HEK293 (cell line): ENCODE measurements around the gene C2orf76.

Experiments used
- CTCF ChIA-PET: fragments of 350-600 bp; formaldehyde crosslinking; extraction: SDS; loops from one replicate; lab custom pipeline; 2021; ENCODE audit warnings: antibody characterized with exemption; lab: Yijun Ruan, JAX
- POLR2A ChIA-PET: fragments of 300-600 bp; formaldehyde crosslinking; extraction: SDS; loops from one replicate; lab custom pipeline; 2020; ENCODE audit warnings: antibody characterized with exemption, inconsistent platforms; lab: Yijun Ruan, JAX
- H3K27ac ChIP-seq: fragments of 200-500 bp; sonication (Bioruptor generic); 2 replicates; pipeline ENCODE4 v1.5.1; 2014; ENCODE audit warnings: low read depth, low read length, control low read depth, inconsistent platforms; ENCODE audit errors: extremely low read depth
- H3K36me3 ChIP-seq, 2 experiments: fragments of 200-500 bp in 1 of 2; sonication (Bioruptor generic) in 1 of 2; 1 replicate in 1 of 2; 2 replicates in 1 of 2; pipeline ENCODE4 v1.5.1; 2014 to 2017; ENCODE audit warnings: inconsistent platforms in 2 of 2, low read length in 2 of 2; ENCODE audit not compliant: control insufficient read depth in 2 of 2, insufficient read depth in 1 of 2
- H3K4me1 ChIP-seq: fragments of 200-500 bp; sonication (Bioruptor generic); 2 replicates; pipeline ENCODE4 v1.5.1; 2014; ENCODE audit warnings: mild to moderate bottlenecking, low read length, inconsistent platforms; ENCODE audit not compliant: control insufficient read depth, insufficient read depth
- H3K4me3 ChIP-seq: 2 replicates; pipeline ENCODE4 v1.5.1; 2011; ENCODE audit warnings: low read depth, mild to moderate bottlenecking, control low read depth, low read length, moderate library complexity
- H3K9me3 ChIP-seq: fragments of 200-500 bp; sonication (Bioruptor generic); 2 replicates; pipeline ENCODE4 v1.5.1; 2014; ENCODE audit warnings: low read depth, low read length, inconsistent platforms; ENCODE audit not compliant: control insufficient read depth, insufficient read depth
- GLIS2 ChIP-seq: fragments of 450-650 bp; formaldehyde crosslinking; IDR thresholded peaks from 2 replicates; pipeline ENCODE4 v1.5.1; 2016; ENCODE audit warnings: missing biosample characterization, missing genetic modification characterization
- IKZF3 ChIP-seq: fragments of 450-650 bp; IDR thresholded peaks from 2 replicates; pipeline ENCODE4 v1.5.0; 2018; ENCODE audit warnings: missing biosample characterization, mild to moderate bottlenecking, missing genetic modification characterization, moderate library complexity
- MYNN ChIP-seq: fragments of 450-650 bp; formaldehyde crosslinking; IDR thresholded peaks from 2 replicates; pipeline ENCODE4 v1.5.1; 2016; ENCODE audit warnings: missing biosample characterization, missing genetic modification characterization, borderline replicate concordance
- OSR2 ChIP-seq: fragments of 450-650 bp; formaldehyde crosslinking; IDR thresholded peaks from 2 replicates; pipeline ENCODE4 v1.5.1; 2016; ENCODE audit warnings: missing biosample characterization, missing genetic modification characterization
- SP2 ChIP-seq: fragments of 450-650 bp; formaldehyde crosslinking; IDR thresholded peaks from 2 replicates; pipeline ENCODE4 v1.5.1; 2016; ENCODE audit warnings: missing biosample characterization, missing genetic modification characterization
- SP7 ChIP-seq: fragments of 450-650 bp; formaldehyde crosslinking; IDR thresholded peaks from 2 replicates; pipeline ENCODE4 v1.5.1; 2016; ENCODE audit warnings: missing biosample characterization, missing genetic modification characterization
- TRIM28 ChIP-seq: IDR thresholded peaks from 2 replicates; pipeline ENCODE4 v1.6.1; 2011; ENCODE audit warnings: low read length, control low read depth, borderline replicate concordance
- ZBTB10 ChIP-seq: fragments of 450-650 bp; formaldehyde crosslinking; IDR thresholded peaks from 2 replicates; pipeline ENCODE4 v1.5.1; 2016; ENCODE audit warnings: missing biosample characterization, missing genetic modification characterization
- ZBTB48 ChIP-seq: fragments of 450-650 bp; formaldehyde crosslinking; IDR thresholded peaks from 2 replicates; pipeline ENCODE4 v1.5.1; 2016; ENCODE audit warnings: missing biosample characterization, missing genetic modification characterization
- ZNF112 ChIP-seq: fragments of 450-650 bp; formaldehyde crosslinking; IDR thresholded peaks from 2 replicates; pipeline ENCODE4 v1.5.0; 2017; ENCODE audit warnings: missing biosample characterization, missing genetic modification characterization
- ZNF132 ChIP-seq: fragments of 450-650 bp; formaldehyde crosslinking; IDR thresholded peaks from 2 replicates; pipeline ENCODE4 v1.5.1; 2017; ENCODE audit warnings: missing biosample characterization, missing genetic modification characterization, borderline replicate concordance
- ZNF18 ChIP-seq: fragments of 450-650 bp; formaldehyde crosslinking; IDR thresholded peaks from 2 replicates; pipeline ENCODE4 v1.5.1; 2016; ENCODE audit warnings: missing biosample characterization, missing genetic modification characterization
- ZNF211 ChIP-seq: fragments of 450-650 bp; formaldehyde crosslinking; IDR thresholded peaks from 2 replicates; pipeline ENCODE4 v1.5.1; 2016; ENCODE audit warnings: low read depth, missing biosample characterization, missing genetic modification characterization
- ZNF302 ChIP-seq: fragments of 450-650 bp; formaldehyde crosslinking; IDR thresholded peaks from 2 replicates; pipeline ENCODE4 v1.5.1; 2016; ENCODE audit warnings: missing biosample characterization, missing genetic modification characterization, low read depth
- ZNF37A ChIP-seq: fragments of 450-650 bp; IDR thresholded peaks from 2 replicates; pipeline ENCODE4 v1.5.1; 2018; ENCODE audit warnings: missing biosample characterization, missing genetic modification characterization
- ZNF398 ChIP-seq: fragments of 450-650 bp; formaldehyde crosslinking; IDR thresholded peaks from 2 replicates; pipeline ENCODE4 v1.5.1; 2017; ENCODE audit warnings: missing biosample characterization, missing genetic modification characterization
- ZNF530 ChIP-seq: fragments of 450-650 bp; formaldehyde crosslinking; IDR thresholded peaks from 2 replicates; pipeline ENCODE4 v1.5.1; 2016; ENCODE audit warnings: low read depth, missing biosample characterization, missing genetic modification characterization
- ZNF548 ChIP-seq: fragments of 450-650 bp; formaldehyde crosslinking; IDR thresholded peaks from 2 replicates; pipeline ENCODE4 v1.5.1; 2016; ENCODE audit warnings: missing biosample characterization, missing genetic modification characterization
- ZNF670 ChIP-seq: fragments of 450-650 bp; formaldehyde crosslinking; IDR thresholded peaks from 2 replicates; pipeline ENCODE4 v1.5.1; 2016; ENCODE audit warnings: missing biosample characterization, missing genetic modification characterization, low read depth
- ZNF677 ChIP-seq: fragments of 450-650 bp; IDR thresholded peaks from 2 replicates; pipeline ENCODE4 v1.5.0; 2018; ENCODE audit warnings: missing biosample characterization, mild to moderate bottlenecking, missing genetic modification characterization, moderate library complexity
- ZNF707 ChIP-seq: fragments of 450-650 bp; formaldehyde crosslinking; IDR thresholded peaks from 2 replicates; pipeline ENCODE4 v1.5.1; 2016; ENCODE audit warnings: missing biosample characterization, missing genetic modification characterization
- ZNF747 ChIP-seq: fragments of 450-650 bp; formaldehyde crosslinking; IDR thresholded peaks from 2 replicates; pipeline ENCODE4 v1.5.1; 2016; ENCODE audit warnings: missing biosample characterization, missing genetic modification characterization
- ZNF76 ChIP-seq: fragments of 450-650 bp; formaldehyde crosslinking; IDR thresholded peaks from 2 replicates; pipeline ENCODE4; 2016; ENCODE audit warnings: low read depth, missing biosample characterization, missing genetic modification characterization, borderline replicate concordance
- ZSCAN23 ChIP-seq: fragments of 450-650 bp; formaldehyde crosslinking; IDR thresholded peaks from 2 replicates; pipeline ENCODE4 v1.5.1; 2016; ENCODE audit warnings: missing biosample characterization, missing genetic modification characterization
- ZXDB ChIP-seq: fragments of 450-650 bp; formaldehyde crosslinking; IDR thresholded peaks from 2 replicates; pipeline ENCODE4 v1.5.1; 2016; ENCODE audit warnings: missing biosample characterization, missing genetic modification characterization

Gene C2orf76

GRCh38 chr2:119332953-119333352 lies 33.7 kb downstream of the C2orf76 start:
- no peaks in the 10 kb centered on the region for H3K4me1 ChIP-seq
- H3K4me3 ChIP-seq = no peak overlapping the region
- H3K36me3 ChIP-seq = no peaks in the 10 kb centered on the region
- TF ChIP-seq ZBTB48 (no peak), IKZF3 (tag by site-specific recombination) (no peak), ZXDB (tag by site-specific recombination) (no peak), ZNF677 (tag by site-specific recombination) (no peak), ZNF37A (no peak), ZBTB10 (tag by site-specific recombination) (no peak), ZNF670 (no peak), ZNF747 (tag by site-specific recombination) (no peak), SP7 (tag by site-specific recombination) (no peak), ZNF548 (no peak)
- H3K27ac ChIP-seq = no peak overlapping the region
- no peaks in the 10 kb centered on the region for H3K9me3 ChIP-seq
- ChIA-PET CTCF (no interaction called here), POLR2A (no interaction called here)

- no peak for TF ChIP-seq ZNF132
- TF ChIP-seq ZNF707 (tag by site-specific recombination) = no peak
- no peak for TF ChIP-seq ZNF18 (tag by site-specific recombination)
- TF ChIP-seq ZSCAN23 (tag by site-specific recombination) = no peak
- no peak overlapping the region for H3K27ac ChIP-seq
- H3K9me3 ChIP-seq = no peaks in the 10 kb centered on the region
- no peaks in the 10 kb centered on the region for H3K4me1 ChIP-seq
- H3K4me3 ChIP-seq = no peak overlapping the region
- POLR2A ChIA-PET = interaction anchor here (1.2 kb wide), 1 partner anchor 39 kb away, joined by 3 read pairs; the partner anchor contains the start of genes C2orf76 and DBI
- H3K36me3 ChIP-seq = no peaks in the 10 kb centered on the region
- CTCF ChIA-PET = interaction anchor here (0.7 kb wide), 1 partner anchor 114 kb away, joined by 6 read pairs; no protein-coding TSS in a partner anchor
These were observed 39.2 kb downstream of the C2orf76 start for GRCh38 chr2:119327431-119327830.

GRCh38 chr2:119326938-119327337 lies 39.7 kb downstream of the C2orf76 start:
- Histone ChIP-seq H3K4me1 (no peaks in the 10 kb centered on the region), H3K36me3 (no peaks in the 10 kb centered on the region), H3K9me3 (no peaks in the 10 kb centered on the region), H3K4me3 (no peak overlapping the region), H3K27ac (no peak overlapping the region)
- CTCF ChIA-PET = interaction anchor here (0.7 kb wide), 1 partner anchor 113 kb away, joined by 6 read pairs; no protein-coding TSS in a partner anchor
- no peak for TF ChIP-seq TRIM28
- POLR2A ChIA-PET = interaction anchor here (0.7 to 1.2 kb wide), 2 partner anchors 17 to 40 kb away, joined by 3 to 5 read pairs; partner anchors contain the start of genes C2orf76 and DBI

GRCh38 chr2:119324685-119325270 lies 41.9 kb downstream of the C2orf76 start:
- Histone ChIP-seq H3K27ac (no peak overlapping the region), H3K4me3 (no peak overlapping the region), H3K36me3 (no peaks in the 10 kb centered on the region), H3K9me3 (no peaks in the 10 kb centered on the region), H3K4me1 (no peaks in the 10 kb centered on the region)
- ChIA-PET CTCF (interaction anchor here (0.6 to 0.7 kb wide), 2 partner anchors 84 to 91 kb away, joined by 3 to 5 read pairs; no protein-coding TSS in a partner anchor), POLR2A (no interaction called here)
- TF ChIP-seq ZNF302 (tag by site-specific recombination) = no peak
- no peak for TF ChIP-seq SP2 (tag by site-specific recombination)
- no peak for TF ChIP-seq OSR2 (tag by site-specific recombination)
- TF ChIP-seq MYNN (tag by site-specific recombination) = no peak
- no peak for TF ChIP-seq GLIS2 (tag by site-specific recombination)
- TF ChIP-seq ZNF398 (tag by site-specific recombination) = no peak
- TF ChIP-seq ZNF112 = no peak
- no peak for TF ChIP-seq ZNF530 (tag by site-specific recombination)
- no peak for TF ChIP-seq ZNF211
- no peak for TF ChIP-seq ZNF76 (tag by site-specific recombination)
